HG02571 (cell line): Measurements from ENCODE around the gene TARBP2.
A peak's percentile ranks its signal among the peaks of the same experiment; 100 is the strongest.

Source experiments
- ATAC-seq: cut with Tn5 transposase; IDR thresholded peaks from one replicate; pipeline ENCODE4 v1.9.1; 2021; ENCODE audit warnings: mild to moderate bottlenecking, moderate library complexity; ENCODE audit not compliant: unreplicated experiment

The TARBP2 gene, protein sequence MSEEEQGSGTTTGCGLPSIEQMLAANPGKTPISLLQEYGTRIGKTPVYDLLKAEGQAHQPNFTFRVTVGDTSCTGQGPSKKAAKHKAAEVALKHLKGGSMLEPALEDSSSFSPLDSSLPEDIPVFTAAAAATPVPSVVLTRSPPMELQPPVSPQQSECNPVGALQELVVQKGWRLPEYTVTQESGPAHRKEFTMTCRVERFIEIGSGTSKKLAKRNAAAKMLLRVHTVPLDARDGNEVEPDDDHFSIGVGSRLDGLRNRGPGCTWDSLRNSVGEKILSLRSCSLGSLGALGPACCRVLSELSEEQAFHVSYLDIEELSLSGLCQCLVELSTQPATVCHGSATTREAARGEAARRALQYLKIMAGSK

DNA sequence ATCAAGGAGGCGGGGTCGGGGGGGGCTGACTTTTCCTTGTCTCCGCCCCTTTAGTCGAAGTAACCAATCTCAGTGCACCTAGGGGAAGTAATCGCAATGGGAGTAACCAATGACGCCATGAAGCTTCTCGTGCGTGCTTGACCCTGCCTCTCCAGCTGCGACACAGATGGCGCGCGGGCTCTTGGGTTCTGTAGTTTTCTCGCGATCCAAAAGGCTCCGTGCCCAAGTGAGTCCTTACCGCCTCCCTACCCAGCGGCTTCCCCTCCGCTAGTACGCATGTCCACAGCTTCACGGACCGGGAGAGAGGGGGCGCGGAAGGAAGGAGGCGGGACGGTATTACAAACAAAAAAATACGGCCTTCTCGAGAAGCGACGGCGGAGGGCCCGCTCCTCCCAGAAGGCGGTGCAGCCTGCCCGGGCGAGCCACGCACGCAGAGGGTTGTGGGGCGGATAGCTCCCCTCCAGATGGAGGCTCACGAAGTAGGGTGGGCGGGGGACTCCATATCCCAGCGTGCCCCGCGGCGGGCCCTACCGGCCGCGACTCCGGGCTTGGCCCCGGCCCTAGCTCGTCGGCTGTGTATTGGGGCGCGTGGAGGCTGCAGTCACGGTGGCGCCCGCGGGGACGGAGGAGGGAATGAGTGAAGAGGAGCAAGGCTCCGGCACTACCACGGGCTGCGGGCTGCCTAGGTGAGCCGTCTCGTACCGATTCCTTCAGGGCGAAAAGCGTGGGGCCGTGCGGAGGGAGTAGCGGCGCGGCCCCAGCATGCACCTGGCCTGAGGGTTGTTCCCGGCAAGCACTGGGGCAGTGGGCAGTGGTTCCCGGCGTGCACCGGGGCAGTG is at the start of gene TARBP2:
Gene TARBP2, plus strand, starts transcription at position 508 of the 839 bp plus-strand sequence. Its CDS starts 126 bp downstream, at position 634.
- ATAC-seq, result peak; percentile 73

DNA sequence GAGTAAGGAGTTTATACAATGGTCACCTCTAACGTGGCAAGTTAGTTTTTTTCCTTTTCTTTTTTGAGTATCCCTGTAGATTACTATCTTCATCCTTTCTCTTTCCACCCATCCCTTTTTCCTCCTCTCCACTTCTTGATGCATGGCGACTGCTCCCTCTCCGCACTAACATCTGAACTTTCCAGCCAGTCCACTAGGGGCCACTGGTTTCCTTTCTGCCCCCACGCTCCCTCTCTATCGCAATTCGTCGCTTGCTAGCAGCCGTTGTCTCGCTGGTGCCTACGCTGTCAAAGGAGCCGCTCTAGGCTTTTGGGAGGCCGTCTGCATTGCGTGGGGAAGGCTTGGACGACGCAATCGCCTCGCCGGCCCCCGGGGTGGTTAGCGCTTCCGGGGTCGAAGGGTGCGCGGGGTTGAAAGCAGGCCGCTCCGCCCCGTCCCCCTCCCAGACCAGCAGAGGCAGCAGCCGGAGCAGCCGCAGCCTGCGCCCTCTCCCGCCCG is 49.4 kb upstream of the TARBP2 start, which contains the start of gene PCBP2:
Gene PCBP2, plus strand, starts transcription at position 442 of the 498 bp plus-strand sequence. CDS start 2,699 bp downstream, outside the sequence.
- peak; percentile 94 for ATAC-seq

DNA sequence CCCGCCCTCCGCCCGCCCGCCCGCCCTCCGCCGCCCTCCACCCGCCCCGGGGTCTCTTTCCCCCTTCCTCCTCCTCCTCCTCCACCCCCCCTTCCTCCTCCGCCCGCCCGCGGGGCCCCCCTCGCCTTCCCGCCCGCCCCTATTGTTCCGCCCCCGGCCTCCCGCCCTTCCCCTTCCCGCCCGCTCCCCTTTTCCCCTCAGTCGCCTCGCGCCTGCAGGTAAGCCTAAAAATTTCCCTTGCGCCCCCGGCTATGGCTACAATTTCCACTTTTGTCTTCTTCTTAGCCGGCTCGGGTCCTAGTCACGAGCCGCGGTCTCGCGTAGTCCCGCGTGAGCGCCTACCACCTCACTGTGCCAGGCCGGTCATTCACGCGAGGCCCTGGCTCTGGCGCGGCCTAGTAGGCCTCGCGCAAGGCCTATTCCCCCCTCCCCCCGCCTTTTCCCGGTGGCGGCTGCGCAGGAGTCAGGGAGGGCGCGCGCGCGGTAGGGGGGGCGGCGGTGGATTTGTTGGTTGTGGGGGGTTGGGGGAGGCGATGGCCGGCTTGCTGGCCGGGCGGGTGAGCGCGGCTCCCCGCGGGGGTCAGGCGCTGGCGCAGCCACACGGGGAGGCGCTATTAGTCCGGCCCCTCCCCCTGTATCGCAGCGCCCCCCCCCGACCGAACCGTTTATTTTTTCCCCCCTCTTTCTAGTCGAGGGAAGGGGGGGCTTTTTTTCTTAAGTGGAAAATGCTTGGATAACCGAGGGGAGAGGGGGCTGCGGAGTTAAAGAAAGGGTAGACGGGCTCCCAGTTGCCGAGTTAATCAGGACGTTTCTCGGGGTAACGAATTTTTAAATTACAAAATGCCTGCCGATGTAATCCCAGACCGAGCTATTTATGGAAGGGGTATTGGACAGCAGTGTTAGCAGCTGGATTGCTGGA is 48.7 kb upstream of the TARBP2 start:
- peak; percentile 41 for ATAC-seq

DNA sequence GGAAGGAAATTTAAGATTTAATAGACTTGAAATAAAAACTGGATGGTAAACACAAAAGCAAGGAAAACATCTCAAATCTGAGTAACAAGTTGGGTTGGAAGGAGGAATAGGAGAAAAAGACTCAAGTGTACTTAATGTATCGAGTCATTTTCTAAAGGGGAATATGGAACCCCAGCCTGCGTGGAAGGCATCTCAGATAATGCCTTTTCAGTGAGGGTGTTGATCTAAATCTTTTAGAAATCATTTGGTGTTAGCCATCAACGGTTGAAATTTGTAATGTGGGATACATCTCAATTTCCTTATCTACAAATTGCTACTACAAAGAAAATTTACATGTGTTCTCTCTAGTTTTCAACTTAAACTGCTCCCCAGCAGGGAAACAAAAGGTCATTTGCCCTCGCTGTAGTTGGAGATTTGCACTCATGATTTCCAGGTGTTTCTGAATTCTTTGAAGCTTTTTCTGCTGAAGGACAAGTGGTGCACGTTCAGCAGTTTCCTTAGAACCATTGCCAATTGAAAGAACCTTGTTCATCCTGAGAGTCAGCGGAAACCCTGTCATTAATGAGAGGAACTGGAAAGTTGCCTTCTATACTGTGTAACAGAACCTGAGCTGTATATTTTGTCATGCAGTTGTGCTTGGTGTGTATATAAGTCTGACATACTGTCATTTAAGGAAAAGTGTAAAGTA is 47.0 kb upstream of the TARBP2 start:
- ATAC-seq, result no peak

DNA sequence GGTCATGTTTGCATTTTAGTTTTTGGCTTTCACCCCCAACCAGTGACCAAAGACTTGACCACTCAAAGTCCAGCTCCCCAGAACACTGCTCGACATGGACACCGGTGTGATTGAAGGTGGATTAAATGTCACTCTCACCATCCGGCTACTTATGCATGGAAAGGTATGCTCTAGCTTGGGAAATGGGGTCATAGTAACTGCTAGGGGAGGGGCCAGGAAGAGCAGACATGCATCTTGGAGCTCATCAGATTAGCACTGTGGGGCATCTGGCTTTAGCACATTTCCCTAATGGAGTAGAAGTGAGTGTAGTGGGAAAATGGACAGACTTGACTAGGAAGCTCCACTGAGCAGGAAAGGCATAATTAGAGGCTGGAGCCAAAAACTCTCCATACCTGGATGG is 46.4 kb upstream of the TARBP2 start:
- no peak for ATAC-seq

DNA sequence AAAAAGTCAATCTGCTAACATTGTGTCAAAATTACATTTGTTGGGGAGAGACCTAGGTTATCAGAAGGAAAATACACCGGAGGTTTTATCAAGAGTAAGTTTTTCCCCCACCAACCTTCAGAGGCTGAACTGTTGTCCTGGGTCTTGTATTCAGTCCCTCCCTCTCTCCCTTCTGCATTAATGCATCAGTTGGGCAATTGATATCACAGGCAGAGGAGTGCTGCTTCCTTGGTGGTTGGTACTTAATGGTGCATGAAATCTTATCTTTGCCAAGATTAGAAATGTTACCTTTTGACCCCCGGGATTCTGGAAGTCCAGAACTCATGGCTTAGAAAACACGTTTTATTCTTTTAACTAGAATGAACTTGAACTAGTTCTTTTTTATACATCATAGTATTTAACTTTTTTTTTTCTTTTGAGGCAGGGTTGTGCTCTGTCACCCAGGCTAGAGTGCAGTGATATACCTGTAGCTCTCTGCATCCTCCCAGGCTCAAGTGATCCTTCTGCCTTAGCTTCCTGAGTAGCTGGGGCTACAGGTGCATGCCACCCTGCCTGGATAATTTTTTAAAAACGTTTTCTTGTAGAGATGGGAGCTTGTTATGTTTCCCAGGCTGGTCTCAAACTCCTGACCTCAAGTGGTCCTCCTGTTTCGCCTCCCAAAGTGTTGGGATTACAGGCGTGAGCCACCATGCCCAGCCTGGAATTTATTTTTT is 44.3 kb upstream of the TARBP2 start:
- ATAC-seq, result no peak

DNA sequence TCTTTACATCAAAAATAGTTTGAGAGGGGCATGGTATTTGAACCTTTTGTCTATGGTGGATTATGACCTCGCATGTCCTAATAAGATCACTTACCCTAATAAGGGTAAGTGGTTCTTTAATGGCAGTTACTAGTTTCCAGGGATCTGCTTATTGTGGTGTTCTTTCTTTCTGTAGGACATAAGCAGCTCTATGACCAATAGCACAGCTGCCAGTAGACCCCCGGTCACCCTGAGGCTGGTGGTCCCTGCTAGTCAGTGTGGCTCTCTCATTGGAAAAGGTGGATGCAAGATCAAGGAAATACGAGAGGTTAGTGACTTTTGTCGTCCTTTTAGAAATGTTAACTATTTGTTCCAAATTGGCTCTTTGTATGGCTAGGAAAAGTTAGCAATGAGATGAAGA is 42.0 kb upstream of the TARBP2 start:
- no peak for ATAC-seq

DNA sequence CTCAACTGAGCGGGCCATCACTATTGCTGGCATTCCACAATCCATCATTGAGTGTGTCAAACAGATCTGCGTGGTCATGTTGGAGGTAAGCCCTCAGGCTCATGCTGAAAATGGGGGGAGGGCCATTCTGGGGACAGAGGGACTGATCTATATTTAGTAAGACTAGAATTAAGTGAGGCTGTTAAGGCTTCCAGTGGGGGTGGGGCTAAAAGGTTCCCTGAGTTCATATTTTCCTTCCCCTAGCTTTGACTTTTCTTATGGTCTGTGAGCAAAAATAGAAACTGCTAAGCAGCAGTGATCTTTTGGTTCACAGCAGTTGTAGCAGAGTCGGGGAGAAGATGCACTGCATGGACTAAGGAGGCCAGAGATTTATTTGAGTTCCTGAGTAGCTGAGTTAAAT is 40.0 kb upstream of the TARBP2 start:
- no peak for ATAC-seq

DNA sequence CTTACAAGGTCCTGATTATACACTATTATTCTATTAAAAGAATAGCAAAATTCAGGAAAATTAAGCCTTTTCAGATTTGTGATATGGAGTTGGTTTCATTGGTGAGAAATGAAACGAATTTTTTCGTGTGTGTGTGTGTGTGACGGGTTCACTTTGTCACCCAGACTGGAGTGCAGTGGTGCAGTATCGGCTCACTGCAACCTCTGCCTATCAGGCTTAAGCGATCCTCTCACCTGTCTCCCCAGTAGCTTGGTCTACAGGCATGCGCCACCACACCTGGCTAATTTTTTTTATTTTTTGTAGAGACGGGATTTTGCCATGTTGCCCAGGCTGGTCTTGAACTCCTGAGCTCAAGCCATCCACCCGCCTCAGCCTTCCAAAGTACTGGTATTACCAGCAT is 39.5 kb upstream of the TARBP2 start:
- ATAC-seq, result no peak

DNA sequence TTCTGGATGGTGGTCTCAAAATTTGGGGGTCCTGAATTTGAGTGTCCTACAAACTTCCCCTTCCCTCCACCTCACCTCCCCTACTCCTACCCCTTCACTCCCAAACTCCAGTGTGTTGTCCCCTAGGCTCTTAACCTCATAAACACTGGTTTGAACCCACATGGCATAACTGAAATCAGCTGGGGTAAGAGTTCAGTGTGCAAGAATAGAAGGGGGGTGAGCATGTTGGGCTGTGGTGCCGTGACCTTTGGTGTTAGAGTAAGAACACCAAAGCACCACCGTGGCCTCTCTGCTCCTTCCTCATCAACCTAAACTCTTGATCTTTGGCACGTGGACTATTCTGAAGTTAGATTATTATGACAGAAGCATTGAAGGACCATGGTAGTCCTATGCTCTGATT is 38.1 kb upstream of the TARBP2 start:
- no peak for ATAC-seq

DNA sequence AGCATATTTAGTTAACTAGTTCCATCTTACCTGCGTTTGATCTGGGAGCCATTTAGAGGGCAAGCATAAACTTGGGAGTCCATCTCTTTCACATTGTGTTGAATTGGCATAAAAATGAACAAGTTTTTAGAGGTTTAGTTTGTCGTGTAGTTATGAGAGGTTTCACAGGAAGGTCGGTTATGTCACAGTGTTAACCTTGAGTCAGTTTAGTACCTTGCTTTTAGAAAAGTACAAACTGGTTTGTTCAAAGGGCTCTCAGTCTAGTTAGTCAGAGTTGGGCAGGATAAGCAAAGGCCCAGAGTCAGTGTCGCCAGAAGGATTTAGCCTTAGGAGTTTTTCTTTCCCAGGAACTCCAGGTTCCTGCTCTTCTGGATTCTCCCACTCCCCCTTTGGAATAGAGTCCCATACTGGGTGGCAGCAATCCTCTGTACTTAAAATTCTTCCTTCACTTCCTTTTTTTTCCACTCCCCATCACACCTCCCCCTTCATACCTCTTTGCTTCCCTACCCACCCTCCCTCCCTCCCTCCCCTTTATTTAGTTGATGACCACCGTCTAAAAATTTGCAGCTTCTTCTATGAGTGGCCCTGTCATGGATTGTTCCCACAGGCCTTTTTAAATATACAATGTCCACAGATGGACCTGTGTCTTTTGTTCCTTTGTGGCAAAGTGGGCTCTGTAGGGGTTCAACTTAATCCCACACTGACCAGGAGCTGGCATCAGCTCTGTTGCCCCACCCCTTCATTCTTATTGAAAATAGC is 37.1 kb upstream of the TARBP2 start:
- no peak for ATAC-seq

DNA sequence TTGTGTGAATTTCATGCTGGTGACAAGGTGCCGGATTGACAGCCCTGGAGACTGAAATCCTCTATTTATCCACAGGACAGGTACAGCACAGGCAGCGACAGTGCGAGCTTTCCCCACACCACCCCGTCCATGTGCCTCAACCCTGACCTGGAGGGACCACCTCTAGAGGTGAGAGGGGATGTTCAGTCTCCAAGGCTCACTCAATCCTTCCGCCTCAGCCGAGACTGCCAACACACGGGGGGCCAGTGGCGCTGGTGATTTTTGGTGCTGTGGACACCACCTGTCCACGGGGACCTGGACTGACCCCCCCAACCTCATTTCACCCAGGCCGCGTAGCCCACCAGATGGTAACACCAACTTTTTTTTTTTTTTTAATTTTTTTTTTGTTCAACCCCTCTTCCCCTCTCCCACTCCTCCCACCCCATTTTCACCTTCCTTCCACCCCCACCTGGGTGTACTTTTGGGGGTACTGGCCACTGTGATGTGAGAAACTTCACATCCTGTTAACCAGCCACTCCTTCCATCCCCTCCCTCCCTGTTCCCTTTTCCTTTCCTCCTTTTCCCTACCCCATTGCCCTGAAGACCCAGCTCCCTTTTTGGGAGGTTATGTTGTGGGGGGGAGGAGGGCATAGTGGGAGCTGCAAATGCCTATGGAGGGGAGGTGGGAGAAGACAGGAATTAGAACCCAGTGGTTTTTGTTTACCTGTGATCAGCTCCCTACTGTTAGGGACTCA is 36.2 kb upstream of the TARBP2 start:
- ATAC-seq, result no peak

DNA sequence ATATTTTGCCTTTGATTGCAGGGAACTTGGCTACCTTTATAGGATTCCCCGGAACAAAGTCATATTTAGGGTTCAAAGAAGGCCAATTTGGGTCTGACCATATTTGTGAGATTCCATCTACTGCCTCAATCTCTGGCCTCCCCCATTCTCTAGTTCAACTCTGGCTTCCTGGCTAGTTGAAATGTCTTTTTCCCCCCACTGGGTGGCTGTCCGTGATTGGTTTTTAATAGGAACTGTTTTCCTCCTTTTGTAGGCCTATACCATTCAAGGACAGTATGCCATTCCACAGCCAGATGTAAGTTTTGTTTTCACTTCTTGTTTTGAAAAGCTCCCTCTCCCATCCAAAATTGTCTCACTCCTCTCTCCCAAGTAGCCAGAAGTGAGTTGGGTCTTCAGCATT is 35.4 kb upstream of the TARBP2 start:
- no peak for ATAC-seq

DNA sequence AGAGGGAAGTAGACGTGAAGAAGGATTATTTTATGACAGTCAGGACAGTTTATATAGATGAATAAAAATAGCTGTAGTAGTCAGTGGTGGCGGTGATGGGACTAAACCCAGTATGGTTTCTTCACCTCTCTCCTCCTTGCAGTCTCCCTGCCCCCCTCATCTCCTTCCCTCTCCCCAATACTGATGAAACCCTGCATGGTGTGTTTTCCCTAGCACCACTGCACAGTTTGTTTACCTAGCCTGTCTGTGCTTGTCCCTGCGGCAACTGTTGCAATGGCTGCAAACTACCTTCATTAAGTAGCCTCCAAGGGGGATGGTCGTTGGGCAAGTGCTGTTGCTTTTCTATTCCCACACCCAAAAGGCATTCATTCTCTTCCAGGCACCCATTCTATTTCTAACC is 34.4 kb upstream of the TARBP2 start:
- ATAC-seq, result no peak

DNA sequence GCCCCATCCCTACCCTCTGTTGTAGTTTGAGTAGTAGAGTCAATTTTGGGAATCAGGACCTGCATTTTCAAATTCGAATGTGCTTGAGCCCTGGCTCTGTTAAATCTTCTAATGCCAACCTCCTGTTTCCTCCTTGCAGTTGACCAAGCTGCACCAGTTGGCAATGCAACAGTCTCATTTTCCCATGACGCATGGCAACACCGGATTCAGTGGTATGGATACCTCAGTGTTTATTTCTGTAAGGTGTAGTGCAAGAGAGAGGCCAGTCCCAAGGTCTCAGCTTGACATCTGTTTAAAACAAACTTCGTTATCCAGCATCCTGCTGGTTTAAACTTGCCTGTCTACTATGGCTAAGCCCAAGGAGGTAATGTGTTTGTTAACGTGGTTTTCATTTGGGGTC is 34.0 kb upstream of the TARBP2 start:
- no peak for ATAC-seq

DNA sequence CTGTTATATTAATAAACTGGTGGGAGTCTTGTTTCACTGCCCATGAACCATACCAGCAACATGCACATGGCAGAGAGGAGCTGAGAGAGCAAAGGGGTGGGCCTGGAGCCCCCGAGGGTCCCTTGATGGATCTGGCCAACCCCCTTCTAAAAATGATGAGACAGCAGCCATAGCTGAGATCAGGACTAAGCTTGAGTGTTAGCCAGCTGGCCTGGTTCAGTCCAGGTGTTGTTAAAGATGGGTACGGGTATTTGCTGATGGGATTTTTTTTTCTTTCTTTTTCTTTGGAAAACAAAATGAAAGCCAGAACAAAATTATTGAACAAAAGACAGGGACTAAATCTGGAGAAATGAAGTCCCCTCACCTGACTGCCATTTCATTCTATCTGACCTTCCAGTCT is 33.2 kb upstream of the TARBP2 start:
- ATAC-seq, result no peak

DNA sequence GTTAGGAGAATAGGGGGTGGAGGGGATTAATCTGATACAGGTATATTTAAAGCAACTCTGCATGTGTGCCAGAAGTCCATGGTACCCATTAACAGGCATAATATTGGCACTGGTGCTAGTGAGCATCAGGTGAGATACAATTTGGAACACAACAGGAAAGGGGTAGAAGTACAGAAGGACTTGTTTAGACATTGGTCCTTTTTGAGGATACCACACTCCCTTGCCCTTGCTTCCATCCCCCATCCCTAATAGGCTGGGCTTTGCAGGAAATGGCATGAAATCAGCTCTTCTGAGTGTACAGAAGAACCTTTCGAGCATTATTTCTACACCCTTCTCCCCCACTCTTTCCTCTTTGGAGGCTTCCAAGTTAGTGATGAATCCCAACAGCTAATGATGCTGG is 32.8 kb upstream of the TARBP2 start:
- no peak for ATAC-seq

DNA sequence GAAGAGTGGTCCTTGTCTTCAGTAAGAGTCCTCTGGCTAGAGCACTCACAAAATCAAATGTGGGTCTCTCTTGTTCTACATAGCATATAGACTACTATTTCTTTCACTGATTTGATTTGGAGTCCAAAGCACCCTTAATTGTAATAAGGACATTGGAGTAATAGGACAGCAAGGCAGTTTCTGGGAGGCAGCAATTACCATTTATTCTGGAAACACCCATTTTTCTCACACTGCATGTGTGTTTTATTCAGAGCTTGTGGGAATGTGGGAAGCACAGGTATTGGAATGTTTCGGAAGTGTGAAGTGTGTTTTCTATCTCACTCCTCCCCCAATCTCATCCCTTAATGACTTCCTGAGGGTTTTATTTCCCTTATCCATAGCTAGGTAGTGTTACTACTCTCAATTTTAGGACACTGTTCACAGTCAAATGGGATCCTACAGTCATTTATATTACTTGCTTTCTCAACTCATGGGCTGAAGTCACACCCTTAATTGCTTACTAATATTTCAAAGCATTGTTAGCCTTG is 29.0 kb upstream of the TARBP2 start:
- ATAC-seq, result no peak
